IPS DF 4.7 (cell line): ENCODE measurements around the gene LRMDA.
A peak's percentile ranks its signal among the peaks of the same experiment; 100 is the strongest.

Experiments used
- DNase-seq: peaks from one replicate; pipeline ENCODE4 v3.0.0-alpha.2; 2013; ENCODE audit warnings: low spot score; ENCODE audit errors: extremely low read depth

LRMDA gene

DNA sequence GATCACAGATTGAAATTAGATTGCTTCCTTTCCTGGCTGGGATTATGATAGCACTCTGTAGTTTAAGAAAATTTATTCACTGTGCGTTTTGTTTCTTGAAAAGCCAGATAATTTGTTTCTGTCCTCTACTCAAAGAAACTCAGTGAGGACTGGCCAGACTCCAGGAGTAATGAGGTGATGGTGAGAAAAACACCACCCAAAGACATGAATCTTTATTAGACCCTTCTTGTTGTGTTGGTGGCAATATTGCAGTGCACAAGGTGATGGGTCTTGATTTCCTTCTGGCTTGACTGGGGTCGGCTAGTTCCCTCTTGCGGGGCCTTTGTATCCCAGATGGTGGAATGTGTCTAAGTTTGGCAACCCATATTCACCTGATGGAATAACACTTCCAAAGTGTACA lies 756.8 kb downstream of the LRMDA start:
- DNase-seq: no peak

DNA sequence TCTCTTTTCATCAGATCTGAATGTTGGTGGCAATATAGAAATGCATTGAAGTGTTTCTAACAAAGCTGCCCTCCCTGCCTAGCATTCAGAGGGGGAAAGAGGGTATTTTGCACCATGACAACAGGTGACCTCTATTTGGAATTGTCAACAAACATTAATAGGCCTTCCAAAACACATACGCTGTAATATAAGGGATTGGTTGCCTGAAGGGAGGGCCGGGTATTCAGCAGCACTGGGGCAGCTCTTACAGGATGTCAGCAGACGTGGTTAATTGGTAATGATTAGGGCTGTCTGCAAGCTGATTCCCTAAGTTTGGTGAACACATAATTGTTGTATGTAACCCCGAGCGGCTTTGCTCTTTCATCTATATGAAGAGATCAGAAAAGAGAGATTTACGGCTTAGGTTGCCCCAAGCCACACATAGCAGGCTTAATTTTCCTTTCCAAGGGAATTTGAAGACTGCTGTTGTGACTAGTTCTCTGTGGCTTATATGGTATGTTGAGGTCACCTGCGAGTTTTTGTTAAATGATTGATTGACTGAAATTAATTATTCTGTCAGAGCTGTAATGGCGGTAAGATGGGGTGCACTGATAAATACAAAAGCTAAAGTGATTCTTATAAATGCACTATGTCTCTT lies 759.3 kb downstream of the LRMDA start:
- DNase-seq: no peak

DNA sequence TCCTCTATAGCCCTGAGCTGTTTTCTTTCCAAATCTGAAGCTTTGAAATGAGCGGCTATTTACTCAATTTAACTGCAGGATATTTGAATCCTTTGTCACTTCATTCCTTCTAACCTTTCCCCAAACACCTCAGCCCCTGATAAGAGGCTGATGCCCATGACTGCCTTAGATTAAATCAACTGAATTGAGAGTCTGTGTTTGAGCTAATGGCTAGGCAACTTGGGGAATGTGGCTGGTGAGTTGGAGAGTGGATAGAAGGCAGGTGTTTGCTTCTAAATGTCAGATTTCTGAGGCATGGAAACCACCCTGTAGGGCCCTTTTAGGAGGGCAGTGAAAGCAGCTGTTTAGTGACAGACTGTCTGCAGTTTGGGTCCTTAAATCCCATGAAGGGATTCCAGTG lies 759.9 kb downstream of the LRMDA start:
- no peak for DNase-seq

DNA sequence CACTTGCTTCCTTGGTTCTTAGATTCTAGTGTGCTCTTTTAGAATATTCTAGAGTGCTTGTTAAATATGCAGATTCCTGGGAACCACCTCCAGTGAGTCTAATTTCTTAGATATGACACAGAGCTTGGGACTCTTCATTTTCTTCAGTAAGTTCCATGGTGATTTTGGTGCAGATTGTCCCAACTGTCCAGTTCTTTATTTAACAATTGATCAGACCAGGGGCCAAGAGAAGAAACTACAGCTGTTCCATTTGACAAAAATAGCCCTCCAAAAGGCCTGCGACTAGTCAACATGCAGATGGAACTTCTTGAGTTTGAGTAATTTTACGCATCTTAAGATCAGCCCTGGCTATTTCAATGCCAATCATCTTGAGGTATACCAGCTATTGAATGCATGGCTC lies 760.7 kb downstream of the LRMDA start:
- DNase-seq: no peak

- DNase-seq: no peak
Observed at GRCh38 chr10:76192694-76193320, 761.4 kb downstream of the LRMDA start.

DNA sequence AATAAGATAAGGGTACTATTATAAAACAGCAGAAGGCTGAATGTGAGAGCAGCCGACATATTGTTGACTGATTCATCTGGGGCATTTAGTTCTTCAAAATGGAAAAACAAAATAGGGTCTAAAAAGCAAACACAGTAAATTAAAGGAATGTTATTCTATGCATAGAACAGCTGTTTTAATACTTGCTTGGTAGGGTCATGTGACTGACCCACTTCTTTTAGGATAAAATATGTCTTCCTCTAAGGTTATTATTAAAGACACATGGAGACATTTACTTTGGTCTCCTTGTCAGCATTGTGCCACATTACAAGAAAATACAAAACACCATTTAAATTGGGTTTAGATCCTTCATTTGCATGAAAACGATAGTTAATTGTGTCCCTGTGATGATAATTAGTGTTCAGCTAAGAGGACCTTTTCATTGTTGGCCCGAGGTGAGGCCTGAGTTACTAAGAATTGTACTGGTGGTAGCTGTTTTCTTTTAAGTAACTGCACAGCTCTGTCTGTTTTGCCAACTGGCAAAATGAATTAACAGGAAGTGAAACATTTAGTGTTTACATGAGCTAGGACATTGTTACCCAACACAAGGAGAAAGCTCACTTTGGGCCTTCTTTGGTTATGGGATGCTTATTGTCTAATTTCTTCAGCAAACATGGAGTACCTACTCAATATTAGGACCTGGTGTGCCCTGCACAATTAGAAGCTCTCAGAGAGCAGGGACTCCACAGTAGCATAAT lies 764.4 kb downstream of the LRMDA start:
- DNase-seq: no peak

DNA sequence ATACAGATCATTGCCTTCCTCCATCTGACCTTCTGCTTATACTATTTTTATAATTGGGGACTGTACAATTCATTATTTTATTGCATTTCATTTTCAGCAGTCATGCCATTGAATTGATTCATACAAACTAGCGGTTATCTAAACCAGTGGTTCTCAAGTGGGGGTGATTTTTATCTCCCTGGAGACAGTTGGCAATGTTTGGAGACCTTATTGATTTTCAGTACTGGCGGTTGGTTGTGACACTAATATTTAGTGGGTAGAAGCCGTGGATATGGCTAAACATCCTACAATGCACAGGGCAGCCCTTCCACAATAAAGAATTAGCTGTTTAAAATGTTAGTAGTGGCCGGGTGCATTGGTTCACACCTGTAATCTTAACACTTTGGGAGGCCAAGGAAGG lies 765.9 kb downstream of the LRMDA start:
- no peak for DNase-seq

GRCh38 chr10:76198287-76199035 lies 767.0 kb downstream of the LRMDA start:
- DNase-seq: no peak

GRCh38 chr10:76201962-76202361 lies 770.5 kb downstream of the LRMDA start:
- DNase-seq: no peak

GRCh38 chr10:76202777-76203176 lies 771.4 kb downstream of the LRMDA start:
- DNase-seq: no peak

DNA sequence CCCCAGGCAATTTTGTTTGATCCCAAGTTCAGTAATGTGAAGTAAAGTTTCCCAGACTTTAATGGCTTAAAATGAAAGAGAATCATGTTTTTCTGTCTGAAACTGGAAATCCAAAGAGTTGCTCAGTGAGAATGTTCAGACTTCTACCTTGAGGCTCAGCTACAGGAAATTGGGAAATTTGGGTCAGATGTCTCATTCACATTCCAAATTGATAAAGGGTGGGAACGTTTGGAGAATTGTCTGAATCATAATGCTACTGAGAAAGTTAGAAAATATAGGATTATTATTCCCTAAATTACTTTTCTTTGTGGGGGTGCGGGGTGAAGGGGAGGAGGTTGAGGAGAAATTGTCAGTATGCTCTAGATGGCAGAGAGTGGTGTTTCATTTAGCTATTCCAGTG lies 773.9 kb downstream of the LRMDA start:
- DNase-seq: no peak

DNA sequence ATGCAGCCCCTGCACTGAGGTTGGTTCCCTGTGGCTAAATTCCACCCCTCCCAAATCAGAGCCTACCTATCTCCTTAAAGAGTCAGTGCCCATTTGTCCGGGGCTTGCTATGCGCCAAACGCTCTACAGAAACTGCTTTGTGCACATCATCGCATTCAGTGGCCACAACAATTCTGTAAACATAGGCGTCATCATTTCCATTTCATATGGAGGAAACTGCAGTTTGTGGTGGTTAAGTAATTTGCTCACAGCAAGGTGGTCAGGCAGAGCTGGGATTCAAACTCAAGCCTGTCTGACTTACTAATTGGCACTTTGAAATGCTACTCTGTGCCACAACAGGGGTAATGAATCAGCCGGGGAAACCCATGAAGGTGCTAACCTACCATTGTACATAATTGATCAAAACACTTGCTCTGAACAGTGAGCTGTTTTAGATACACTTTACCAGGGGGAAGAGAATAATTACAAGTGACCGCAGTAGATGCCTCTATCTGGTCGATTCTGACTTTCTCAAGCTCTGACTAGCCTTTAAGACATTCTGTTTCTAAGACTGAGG lies 775.5 kb downstream of the LRMDA start:
- DNase-seq: no peak

DNA sequence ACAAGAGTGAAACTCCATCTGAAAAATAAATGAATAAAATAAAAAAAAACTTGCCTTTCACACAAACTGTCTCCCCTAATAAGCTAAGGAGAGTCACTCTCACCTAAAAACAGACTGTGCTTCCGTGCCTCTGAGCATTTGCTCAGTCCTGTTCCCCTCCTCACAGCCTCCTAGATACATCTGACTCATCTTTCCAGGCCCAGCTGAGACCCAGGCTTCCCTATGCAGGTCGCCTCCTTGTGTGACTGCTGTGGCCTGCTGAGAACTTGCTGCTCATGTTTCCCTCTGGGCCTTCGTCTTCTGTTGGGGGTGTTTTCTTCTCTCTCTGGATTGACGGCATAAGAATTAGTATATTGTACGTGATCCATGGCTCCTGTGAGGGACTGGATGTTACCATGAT lies 777.7 kb downstream of the LRMDA start:
- DNase-seq: no peak

GRCh38 chr10:76210211-76210610 lies 778.8 kb downstream of the LRMDA start:
- no peak for DNase-seq

- no peak for DNase-seq
Observed at GRCh38 chr10:76211691-76212090, 780.3 kb downstream of the LRMDA start.

DNA sequence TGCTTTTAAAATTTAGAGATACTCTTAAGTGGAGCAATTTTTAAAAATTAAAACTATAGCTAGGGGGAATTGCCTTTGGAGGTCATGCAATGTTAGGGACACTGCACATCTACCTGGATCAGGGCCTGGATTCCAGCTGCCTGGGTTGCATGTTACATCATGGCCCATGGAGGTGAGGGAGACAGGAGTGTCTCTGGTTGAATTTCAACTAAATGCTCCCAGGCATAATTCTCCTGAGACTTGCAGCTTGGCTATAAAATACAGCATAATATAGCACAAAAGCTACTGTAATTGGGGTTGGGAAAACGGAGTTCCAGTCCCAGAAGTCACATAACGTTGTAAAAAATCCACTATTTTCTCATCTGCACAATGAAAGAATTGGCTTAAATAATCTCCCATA lies 782.5 kb downstream of the LRMDA start:
- no peak for DNase-seq

DNA sequence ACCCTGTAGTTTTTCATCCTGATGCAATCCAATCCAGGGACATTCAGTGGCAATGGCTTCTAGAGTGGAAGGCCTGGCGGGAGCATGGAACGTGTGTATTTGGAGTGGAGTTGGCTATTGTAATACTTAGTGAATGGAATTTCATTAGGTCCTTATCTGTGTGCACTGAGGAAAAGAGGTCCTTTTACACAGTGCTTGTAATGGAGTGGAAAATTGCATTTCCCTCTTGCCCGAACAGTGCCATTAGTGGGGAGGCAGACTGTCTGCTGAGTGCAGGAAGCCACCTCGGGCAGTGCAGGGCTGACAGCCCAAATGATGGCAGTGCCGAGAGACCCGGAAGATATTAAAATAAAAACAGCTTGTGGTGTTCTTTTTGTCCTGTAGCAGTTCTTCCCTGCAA lies 786.6 kb downstream of the LRMDA start:
- no peak for DNase-seq

- no peak for DNase-seq
Observed at GRCh38 chr10:76229341-76229740, 797.9 kb downstream of the LRMDA start.

DNA sequence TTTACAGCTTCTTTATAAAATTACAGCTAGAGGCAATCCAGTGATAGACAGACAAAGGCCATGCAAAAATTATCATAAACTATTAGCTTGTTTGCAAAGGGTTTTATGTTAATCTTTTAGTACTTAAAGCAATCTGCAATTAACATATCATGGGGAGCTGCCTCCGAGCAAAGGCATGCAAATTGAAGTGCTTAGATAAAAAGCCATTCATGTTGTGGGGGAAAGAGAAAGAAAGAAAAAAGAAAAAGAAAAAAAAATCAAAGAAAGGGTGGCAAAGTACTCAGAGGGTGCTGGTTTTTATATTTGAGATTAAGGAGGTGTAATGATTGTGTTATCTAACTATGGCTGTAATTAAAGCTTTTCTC lies 799.5 kb downstream of the LRMDA start:
- no peak for DNase-seq

DNA sequence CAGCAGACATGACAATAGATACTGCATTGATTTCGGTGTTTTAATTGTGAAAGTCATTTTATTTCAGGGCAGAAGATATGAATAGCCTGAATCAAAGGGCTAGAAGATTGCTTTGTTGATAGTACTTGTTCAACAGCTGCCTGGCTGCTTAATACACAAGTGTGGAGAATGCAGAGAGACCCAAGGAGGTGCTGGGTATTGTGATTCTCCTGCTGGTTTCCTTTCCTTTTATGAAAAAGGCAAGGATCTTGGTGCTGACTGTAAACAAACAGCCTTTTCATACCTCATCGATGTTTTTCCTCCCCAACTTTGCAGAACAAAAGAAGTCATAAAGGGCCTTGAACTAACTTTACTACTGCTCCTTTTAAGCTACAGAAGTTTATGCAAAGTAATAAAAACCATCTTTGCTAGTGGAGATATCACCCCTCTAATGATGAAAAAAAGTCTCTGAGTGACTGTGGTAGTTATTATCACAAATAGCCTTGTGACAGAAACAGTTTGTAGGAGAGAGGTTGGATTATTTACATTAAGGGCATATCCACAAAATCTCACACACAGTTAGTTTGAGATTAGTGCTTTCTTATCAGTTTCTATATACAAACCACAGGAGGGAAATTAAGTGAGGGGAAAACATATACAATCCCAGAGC lies 800.0 kb downstream of the LRMDA start:
- peak; percentile 78 for DNase-seq

GRCh38 chr10:76234499-76235226 lies 803.2 kb downstream of the LRMDA start:
- no peak for DNase-seq
